ENCODE measurements around the gene APC2.

DNA sequence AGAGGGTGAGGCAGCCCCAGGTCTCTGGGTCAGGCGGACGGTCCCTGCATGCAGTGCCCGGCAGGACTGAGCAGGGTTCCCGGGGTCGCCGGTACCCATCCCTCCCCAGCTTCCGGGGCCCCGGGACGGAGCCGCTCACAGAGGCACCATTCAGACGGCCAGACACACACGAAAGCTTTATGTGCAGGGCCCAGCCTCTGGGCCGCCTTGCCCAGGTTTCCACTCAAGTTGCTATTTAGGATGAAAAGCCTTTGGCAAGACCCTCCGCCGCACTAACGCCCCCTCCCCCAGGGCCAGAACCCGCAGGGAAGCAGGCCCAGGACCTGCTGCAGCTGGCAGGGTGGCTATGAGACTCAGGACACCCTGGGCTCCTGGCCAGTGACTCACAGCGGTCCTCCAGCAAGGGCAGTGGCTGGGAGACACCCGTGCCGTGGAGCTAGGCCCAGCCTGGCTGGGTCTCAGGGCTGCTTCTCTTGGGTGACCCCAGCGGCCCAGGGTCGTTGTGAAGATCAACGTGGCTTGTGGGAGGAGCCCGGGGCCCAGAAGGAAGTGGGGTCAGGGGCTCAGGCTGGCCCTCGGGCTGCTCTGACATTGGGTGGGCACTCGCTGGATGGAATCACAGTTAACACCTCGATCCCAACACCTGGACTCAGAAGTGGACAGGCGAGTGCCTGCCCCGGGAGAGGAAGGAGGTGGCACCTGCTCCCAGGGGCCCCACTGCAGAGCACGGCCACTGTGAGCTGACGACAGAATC lies 24.3 kb downstream of the APC2 start:
- no peak for TF ChIP-seq POLR2A (IDR thresholded peaks at IDR 0.05)
- TF ChIP-seq, protein P1, sequence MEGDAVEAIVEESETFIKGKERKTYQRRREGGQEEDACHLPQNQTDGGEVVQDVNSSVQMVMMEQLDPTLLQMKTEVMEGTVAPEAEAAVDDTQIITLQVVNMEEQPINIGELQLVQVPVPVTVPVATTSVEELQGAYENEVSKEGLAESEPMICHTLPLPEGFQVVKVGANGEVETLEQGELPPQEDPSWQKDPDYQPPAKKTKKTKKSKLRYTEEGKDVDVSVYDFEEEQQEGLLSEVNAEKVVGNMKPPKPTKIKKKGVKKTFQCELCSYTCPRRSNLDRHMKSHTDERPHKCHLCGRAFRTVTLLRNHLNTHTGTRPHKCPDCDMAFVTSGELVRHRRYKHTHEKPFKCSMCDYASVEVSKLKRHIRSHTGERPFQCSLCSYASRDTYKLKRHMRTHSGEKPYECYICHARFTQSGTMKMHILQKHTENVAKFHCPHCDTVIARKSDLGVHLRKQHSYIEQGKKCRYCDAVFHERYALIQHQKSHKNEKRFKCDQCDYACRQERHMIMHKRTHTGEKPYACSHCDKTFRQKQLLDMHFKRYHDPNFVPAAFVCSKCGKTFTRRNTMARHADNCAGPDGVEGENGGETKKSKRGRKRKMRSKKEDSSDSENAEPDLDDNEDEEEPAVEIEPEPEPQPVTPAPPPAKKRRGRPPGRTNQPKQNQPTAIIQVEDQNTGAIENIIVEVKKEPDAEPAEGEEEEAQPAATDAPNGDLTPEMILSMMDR (IDR thresholded peaks at IDR 0.05) = no peak
